ENCODE measurements around the gene TMOD1. TPM values are rescaled to one million over a fixed set of nuclear protein-coding genes. Genes with fewer than 3 reads are reported as not detected.

Gene TMOD1
- total and polyA plus RNA-seq, 2 experiments from 2014 or later: 0.69 to 4.5 TPM

GRCh38 chr9:97567894-97568202 lies 66.4 kb downstream of the TMOD1 start:
- Mint-ChIP-seq H3K9me3 (no peaks in the 10 kb centered on the region), H3K36me3 (ENCODE audit: low read depth) (no peaks in the 10 kb centered on the region), H3K4me1 (peaks cover 17% of the 10 kb centered on the region), H3K27me3 (ENCODE audit: insufficient read depth, low read depth, poor library complexity) (peaks cover 7% of the 10 kb centered on the region), H3K4me3 (no peak overlapping the region), H3K27ac (no peak overlapping the region; the same call in 1 of the 2 replicates)
- Histone ChIP-seq H3K27me3 (ENCODE audit: insufficient read depth) (no peaks in the 10 kb centered on the region), H3K27ac (ENCODE audit: low read depth) (no peak overlapping the region), H3K4me1 (ENCODE audit: insufficient read depth) (peaks cover 3% of the 10 kb centered on the region; the same call in 1 of the 2 replicates), H3K36me3 (ENCODE audit: insufficient read depth) (no peaks in the 10 kb centered on the region), H2AFZ (no peak overlapping the region), H3F3A (replicated peaks; ENCODE audit: low read depth) (no peaks in the 10 kb centered on the region), H3K4me2 (no peak overlapping the region), H3K79me2 (replicated peaks; ENCODE audit: insufficient read depth) (no peaks in the 10 kb centered on the region), H4K20me1 (replicated peaks; ENCODE audit: insufficient read depth) (no peaks in the 10 kb centered on the region), H3K4me3 (no peak overlapping the region), H3K9me2 (ENCODE audit: insufficient read depth) (peaks cover 5% of the 10 kb centered on the region; the same call in 1 of the 2 replicates)
- no peak for DNase-seq (ENCODE audit: low spot score)
- ATAC-seq: no peak
- TF ChIP-seq ETS1 (IDR thresholded peaks at IDR 0.05) (no peak), EZH2 (IDR thresholded peaks at IDR 0.05; ENCODE audit: low read depth, unreplicated experiment) (no peak), ZNF462 (CRISPR knock-in tag; IDR thresholded peaks at IDR 0.05) (no peak), STAT1 (IDR thresholded peaks at IDR 0.05; ENCODE audit: unreplicated experiment) (no peak), NANOG (IDR thresholded peaks at IDR 0.05; ENCODE audit: borderline replicate concordance) (no peak), REST (IDR thresholded peaks at IDR 0.05; ENCODE audit: unreplicated experiment) (no peak), POLR2AphosphoS5 (IDR thresholded peaks at IDR 0.05; ENCODE audit: low read depth) (no peak), ZNF114 (CRISPR knock-in tag; IDR thresholded peaks at IDR 0.05) (no peak), ZNF331 (CRISPR knock-in tag; IDR thresholded peaks at IDR 0.05; ENCODE audit: low read depth) (no peak), CREB1 (CRISPR knock-in tag; IDR thresholded peaks at IDR 0.05; ENCODE audit: low read depth) (no peak), JUNB (IDR thresholded peaks at IDR 0.05; ENCODE audit: unreplicated experiment) (no peak), CTCF (conservative IDR thresholded peaks at IDR 0.05; ENCODE audit: low read depth in 2 of 2) (no peak), EZH2phosphoT487 (IDR thresholded peaks at IDR 0.05; ENCODE audit: unreplicated experiment) (no peak)

Measured in GM23338 (cell line).